ENCODE results near the gene DCST1.

The DCST1 gene

GRCh38 chr1:155053531-155054105, 20.0 kb downstream of the DCST1 start:
- DNase-seq (ENCODE audit: low spot score) = no peak

- DNase-seq (ENCODE audit: low spot score) = no peak
These were observed 23.5 kb downstream of the DCST1 start for GRCh38 chr1:155057104-155057503.

GRCh38 chr1:155057788-155058211, 24.2 kb downstream of the DCST1 start:
- DNase-seq (ENCODE audit: low spot score) = no peak

DNA sequence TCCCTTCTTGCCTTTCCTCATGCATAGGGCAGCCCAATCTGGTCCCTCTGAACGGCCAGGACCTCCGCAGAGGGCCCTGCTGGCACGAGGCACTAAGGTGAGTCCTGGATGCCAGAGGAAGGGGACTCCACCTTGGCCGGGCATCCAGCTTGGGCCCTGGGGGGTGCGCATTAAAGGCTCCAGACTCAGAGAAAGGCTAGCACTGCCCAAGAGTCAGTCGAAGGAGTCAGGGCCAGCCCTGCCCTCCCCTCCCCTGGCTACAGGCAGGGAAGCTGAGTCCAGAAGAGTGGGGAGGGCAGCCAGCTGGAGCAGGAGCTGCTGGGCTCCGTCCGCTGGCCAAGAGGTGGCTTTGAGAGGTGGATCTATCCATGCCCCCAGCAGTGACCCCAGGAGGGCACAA, 27.1 kb downstream of the DCST1 start:
- DNase-seq (ENCODE audit: low spot score) = no peak

GRCh38 chr1:155061381-155062150, 27.9 kb downstream of the DCST1 start:
- peak; percentile 79 for DNase-seq (ENCODE audit: low spot score)

DNA sequence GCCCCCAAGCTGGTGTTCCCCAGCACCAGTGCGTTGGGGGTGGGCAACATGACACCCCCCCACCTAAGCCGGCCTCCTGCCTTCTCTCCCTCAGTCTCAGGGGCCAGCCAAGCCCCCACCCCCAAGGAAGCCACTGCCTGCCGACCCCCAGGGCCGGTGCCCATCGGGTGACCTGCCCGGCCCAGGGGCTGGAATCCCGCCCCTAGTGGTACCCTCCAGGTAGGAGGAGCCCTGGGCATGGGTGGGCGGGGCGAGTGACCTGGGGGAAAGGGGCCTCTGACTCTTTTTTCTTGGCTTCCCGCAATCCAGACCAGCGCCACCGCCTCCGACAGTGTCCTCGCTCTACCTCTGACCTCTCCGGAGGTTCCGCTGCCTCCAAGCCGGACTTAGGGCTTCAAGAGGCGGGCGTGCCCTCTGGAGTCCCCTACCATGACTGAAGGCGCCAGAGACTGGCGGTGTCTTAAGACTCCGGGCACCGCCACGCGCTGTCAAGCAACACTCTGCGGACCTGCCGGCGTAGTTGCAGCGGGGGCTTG, 28.6 kb downstream of the DCST1 start:
- no peak for DNase-seq (ENCODE audit: low spot score)

GRCh38 chr1:155062702-155063411, 29.2 kb downstream of the DCST1 start:
- peak; percentile 82 for DNase-seq (ENCODE audit: low spot score)

DNA sequence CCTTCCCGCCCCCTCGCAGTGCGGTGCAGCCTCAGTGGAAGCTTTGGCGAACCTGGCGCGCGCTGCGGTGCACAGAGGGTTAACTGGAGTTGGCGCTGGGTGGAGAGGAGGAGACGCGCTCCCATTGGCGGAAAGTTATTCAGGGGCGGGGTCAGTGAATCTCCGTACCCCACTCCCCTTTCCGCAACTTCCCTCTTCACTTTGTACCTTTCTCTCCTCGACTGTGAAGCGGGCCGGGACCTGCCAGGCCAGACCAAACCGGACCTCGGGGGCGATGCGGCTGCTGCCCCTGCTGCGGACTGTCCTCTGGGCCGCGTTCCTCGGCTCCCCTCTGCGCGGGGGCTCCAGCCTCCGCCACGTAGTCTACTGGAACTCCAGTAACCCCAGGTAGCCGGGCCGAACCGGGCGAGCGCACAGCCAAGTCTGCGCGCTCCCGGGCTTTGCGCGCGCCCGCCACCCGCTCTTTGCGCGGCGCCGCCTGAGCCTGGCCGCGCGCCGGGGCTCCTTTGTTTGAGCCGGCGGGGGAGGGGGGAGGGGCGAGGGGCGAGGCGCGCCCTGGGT, 30.0 kb downstream of the DCST1 start, which contains the start of gene EFNA4:
Gene EFNA4 (plus strand): TSS at position 191 of the 561 bp plus-strand sequence. CDS start 84 bp downstream, at position 275.
- peak; percentile 91 for DNase-seq (ENCODE audit: low spot score)

GRCh38 chr1:155064111-155064831, 30.6 kb downstream of the DCST1 start:
- peak; percentile 62 for DNase-seq (ENCODE audit: low spot score)

DNA sequence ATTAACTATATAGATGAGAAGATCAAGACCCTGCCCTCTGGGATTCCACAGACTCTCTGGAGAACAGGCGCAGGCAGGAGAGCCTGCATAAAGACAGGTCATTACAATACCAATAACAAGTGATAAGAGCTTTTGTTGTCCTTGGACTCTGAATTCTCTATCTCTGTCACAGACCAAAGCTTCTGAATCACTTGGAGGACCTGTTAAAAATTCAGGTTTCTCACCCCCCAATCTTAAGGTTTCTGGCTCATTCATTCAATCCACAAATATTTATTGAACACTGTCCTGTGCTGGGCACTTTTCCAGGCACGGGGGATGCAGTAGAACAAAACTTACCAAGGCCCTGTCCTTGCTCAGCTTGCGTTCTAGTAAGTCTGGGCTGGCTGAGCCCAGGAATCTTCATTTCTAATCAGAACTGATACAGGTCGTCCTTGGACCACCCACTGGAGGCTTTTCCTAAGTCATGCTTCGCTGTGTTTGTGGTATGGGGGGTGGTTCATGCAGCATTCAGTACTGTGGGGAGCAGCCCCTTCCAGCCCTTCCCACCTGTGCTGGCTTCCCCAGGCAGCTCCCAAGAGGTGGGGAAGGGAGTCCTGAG, 31.3 kb downstream of the DCST1 start:
- DNase-seq (ENCODE audit: low spot score) = no peak

GRCh38 chr1:155066777-155067176, 33.2 kb downstream of the DCST1 start:
- no peak for DNase-seq (ENCODE audit: low spot score)

DNA sequence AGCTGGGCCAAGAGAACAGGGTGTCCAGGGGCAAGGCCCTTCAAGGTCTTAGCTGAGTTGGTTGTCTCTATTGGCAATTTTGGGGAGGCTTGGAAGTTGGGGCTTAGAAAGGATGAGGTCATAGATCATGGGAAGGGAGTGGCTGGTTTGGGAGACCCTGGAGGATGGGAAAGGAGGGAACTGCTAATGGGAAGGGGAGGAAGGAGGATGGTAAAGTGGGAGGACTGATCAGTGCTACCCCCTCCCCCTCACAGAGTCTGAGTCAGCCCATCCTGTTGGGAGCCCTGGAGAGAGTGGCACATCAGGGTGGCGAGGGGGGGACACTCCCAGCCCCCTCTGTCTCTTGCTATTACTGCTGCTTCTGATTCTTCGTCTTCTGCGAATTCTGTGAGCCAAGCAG, 35.0 kb downstream of the DCST1 start:
- no peak for DNase-seq (ENCODE audit: low spot score)

- DNase-seq (ENCODE audit: low spot score) = peak; percentile 88
These were observed 36.0 kb downstream of the DCST1 start for GRCh38 chr1:155069551-155070157.

GRCh38 chr1:155070158-155070621, 36.6 kb downstream of the DCST1 start:
- peak; percentile 29 for DNase-seq (ENCODE audit: low spot score)

- peak; percentile 89 for DNase-seq (ENCODE audit: low spot score)
These were observed 37.3 kb downstream of the DCST1 start for GRCh38 chr1:155070721-155071569.

GRCh38 chr1:155071701-155072100, 38.1 kb downstream of the DCST1 start:
- DNase-seq (ENCODE audit: low spot score) = no peak

DNA sequence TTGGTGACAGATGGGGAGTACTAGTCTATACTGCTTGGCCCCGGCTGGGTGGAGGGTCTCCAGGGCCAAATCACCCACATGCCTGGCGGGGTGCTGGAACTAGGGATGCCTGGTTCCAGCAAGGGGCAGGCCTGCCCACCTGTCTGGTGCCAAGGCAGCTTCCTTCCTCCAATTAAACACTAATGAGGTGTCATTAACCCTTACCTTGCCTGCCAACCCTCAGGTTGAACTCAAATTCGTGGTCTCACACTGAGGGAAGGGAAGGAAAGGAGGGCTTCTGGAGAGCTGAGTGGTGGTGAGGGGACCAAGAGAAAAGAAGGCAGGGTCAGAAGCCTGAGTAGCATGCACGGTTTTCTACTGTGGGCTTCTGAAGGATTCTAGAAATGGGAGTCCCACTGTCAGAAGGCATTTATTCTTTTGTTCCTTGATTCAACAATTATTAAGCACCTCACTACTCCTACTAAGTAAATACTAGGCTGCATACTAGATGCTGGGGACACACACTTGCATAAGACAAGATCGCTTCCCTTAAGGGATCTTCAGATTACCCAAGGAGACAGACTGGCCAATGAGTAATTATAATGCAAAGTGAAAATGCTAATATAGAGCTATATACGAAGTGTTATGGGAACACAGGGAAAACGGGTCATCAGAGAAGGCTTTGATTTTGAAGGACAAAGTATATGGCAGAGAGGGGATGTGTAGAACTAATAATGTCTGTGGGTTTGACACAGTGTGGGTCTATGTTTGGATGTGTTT, 39.1 kb downstream of the DCST1 start:
- no peak for DNase-seq (ENCODE audit: low spot score)

DNA sequence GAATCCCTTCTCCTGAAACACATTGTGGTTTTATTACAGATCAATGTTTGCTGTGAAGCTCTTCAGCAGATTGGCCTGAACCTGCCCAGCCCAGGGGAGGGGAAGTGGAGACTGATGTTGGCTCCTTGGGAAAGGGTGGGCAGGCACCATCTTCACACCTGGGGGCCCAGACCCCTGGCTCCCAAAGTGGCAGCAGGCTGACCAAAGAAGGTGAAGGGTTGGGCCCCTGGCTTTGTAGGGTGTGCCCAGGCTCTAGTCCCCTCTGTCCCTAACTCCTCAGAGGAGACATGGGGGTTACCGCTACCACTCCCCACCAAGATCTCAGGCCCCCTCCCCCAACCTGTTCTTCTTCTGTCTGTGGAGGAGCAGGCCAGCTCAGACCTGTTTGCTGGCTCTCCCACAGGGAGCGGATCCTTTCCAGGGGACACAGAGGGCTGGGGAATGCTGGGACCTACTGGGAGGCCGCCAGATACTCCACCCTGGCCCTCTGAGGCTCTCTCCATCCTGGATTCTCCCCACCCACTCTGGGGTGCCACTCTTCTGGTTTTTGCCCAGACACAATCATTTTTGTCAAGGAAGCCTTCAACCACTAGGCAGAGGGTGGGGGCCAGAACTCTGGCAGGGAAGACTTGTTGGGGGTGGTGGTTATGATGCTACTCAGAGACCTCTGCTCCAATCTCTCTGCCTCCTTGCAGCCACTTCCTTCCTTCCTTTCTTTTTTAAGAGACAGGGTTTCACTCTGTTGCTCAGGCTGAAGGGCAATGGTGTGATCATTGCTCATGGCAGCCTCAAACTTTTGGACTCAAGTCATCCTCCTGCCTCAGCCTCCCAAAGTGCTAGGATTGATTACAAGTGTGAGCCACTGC, 40.0 kb downstream of the DCST1 start:
- no peak for DNase-seq (ENCODE audit: low spot score)

All from SW480 (cell line).